OCI-LY1 (cell line): ENCODE measurements around the gene CTNNBL1.

Experiments
- CTCF ChIP-seq: fragments of 200-600 bp; sonication (generic), shearing (Covaris generic); IDR thresholded peaks from 2 replicates; pipeline ENCODE4 v1.5.1; 2017; ENCODE audit warnings: mild to moderate bottlenecking, antibody characterized with exemption, low read length, moderate library complexity, mixed read lengths
- EZH2 ChIP-seq: fragments of 200-600 bp; sonication (generic), shearing (Covaris generic); IDR thresholded peaks from 2 replicates; pipeline ENCODE4 v1.8.0; 2017; ENCODE audit warnings: borderline replicate concordance, mixed run types, mild to moderate bottlenecking, antibody characterized with exemption, low read length, moderate library complexity, mixed read lengths

GRCh38 chr20:37688093-37688492 lies 5.7 kb upstream of the CTNNBL1 start:
- TF ChIP-seq CTCF, result no peak
- no peak for TF ChIP-seq EZH2
